Measurements from ENCODE around the gene PTPRN2. TPM values are rescaled to one million over a fixed set of nuclear protein-coding genes. Genes with fewer than 3 reads are reported as not detected.

The PTPRN2 gene
- total and polyA plus RNA-seq, 9 of the 15 experiments (the other 6 are each of a cell fraction or from before 2014, with no cell fraction given) = not detected

GRCh38 chr7:157567666-157568065 lies 1020.0 kb downstream of the PTPRN2 start (continued):
- TF ChIP-seq SMARCC2 (IDR thresholded peaks at IDR 0.05; ENCODE audit: low read depth) (no peak), CHD7 (IDR thresholded peaks at IDR 0.05; ENCODE audit: low read depth, low read length) (no peak), EHMT2 (IDR thresholded peaks at IDR 0.05) (no peak)
